Anterior cingulate cortex (tissue), 58 donors: ENCODE measurements around the gene TOB1.
A peak's percentile ranks its signal among the peaks of the same experiment; 100 is the strongest.
"Not testable (repeated sequence)": the region's sequence is repeated elsewhere in the genome, so short reads cannot be mapped to it uniquely, and the experiment has no call there.

Source experiments
- DNase-seq, 58 donors: peaks; one replicate each; lab custom pipeline; 2025; lab: John Stamatoyannopoulos, UW

TOB1 gene

GRCh38 chr17:50899005-50899460, 32.9 kb upstream of the TOB1 start:
- no peak for DNase-seq

DNA sequence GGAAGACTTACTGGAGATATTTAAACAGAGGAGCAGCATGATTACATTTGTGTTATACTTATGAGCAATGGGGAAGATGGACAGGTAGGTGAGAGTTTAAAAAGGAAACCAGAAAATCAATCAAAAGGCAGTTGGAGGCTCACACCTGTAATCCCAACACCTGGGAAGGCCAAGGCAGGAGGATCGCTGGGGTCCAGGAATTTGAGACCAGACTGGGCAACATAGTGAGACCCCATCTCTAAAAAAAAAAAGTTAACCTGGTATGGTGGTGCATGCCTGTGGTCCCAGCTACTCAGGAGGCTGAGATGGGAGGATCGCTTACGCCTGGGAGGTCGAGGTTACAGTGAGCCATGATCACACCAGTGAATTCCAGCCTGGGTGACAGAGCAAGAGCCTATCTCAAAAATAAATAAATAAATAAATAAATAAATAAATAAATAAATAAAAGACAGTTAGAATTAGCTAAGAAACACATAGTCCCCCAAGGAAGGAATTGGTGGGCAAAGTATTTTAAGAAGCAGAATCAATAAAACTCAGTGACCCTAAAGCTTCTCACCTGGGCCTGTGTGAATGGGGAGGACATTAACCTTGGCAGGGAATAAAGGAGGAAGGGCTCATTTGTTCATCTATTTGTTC, 32.3 kb upstream of the TOB1 start:
- no peak for DNase-seq

- not testable (repeated sequence) for DNase-seq
Observed at GRCh38 chr17:50894513-50894912, 28.4 kb upstream of the TOB1 start.

DNA sequence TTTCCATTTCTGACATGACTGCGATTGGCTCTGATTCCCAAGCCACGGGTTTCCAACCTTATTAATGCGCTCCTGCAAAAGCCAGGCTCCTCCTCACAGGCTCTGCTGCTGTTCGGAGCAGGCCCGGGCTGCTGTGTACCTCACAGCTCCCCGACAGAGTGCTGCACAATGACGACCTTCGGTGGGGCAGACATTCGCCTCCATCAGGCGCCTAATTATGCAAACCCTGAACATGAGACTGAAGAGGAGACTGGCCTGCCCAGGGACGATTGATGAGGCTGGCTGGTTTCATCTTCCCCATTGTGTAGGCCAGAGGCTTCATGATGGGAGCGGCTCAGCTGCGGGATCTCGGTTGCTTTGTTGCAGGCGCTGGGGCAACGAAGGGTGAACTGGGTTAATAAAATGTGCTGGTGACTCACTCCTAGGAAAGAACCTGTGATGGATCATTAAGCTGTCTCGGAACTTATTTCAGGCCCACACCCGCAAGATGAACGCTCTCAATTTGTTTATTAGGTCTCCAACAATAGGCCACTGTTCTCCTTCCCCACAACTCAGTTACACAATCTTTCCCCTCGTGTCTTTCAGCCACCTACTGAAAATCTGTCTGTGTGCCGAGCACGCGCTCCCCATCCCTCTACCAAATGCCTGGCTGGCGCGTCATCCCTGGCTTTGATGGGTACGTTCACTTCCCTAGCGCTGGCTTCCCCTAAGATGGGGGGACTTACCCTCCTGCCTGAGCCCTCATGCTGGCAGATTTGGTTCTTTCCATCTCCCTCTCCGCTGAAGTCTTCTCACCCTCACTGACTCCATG, 27.2 kb upstream of the TOB1 start:
- DNase-seq = peak in 49 of 58 donors; percentile 5 to 85 (median 45)

DNA sequence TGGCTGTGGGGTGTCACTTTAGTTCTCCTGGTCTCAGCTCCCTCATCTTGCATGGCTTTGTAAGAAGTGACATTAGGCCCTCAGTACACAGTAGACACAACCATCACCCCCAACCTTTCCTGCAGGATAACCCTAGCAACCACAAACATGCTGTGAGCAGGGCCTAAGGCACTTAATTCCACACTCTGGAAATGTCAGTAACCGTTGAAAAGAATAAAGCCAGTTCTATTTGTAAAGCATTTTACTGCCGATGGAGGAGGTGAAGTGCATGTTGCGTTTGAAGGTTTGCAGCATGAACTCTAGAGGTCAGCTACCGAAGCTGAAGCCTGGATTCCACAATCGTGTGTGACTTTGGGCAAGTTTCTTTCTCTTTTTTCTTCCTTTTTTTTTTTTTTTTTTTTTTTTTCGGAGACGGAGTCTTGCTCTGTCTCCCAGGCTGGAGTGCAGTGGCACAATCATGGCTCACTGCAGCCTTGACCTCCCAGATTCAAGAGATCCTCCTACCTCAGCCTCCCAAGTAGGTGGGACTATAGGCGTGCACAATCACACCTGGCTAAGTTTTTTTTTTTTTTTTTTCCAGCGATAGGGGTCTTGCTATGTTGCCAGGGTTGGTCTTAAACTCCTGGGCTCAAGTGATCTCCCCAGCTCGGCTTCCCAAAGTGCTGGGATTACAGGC, 26.1 kb upstream of the TOB1 start:
- DNase-seq = no peak

- no peak for DNase-seq
Observed at GRCh38 chr17:50891577-50891989, 25.4 kb upstream of the TOB1 start.

DNA sequence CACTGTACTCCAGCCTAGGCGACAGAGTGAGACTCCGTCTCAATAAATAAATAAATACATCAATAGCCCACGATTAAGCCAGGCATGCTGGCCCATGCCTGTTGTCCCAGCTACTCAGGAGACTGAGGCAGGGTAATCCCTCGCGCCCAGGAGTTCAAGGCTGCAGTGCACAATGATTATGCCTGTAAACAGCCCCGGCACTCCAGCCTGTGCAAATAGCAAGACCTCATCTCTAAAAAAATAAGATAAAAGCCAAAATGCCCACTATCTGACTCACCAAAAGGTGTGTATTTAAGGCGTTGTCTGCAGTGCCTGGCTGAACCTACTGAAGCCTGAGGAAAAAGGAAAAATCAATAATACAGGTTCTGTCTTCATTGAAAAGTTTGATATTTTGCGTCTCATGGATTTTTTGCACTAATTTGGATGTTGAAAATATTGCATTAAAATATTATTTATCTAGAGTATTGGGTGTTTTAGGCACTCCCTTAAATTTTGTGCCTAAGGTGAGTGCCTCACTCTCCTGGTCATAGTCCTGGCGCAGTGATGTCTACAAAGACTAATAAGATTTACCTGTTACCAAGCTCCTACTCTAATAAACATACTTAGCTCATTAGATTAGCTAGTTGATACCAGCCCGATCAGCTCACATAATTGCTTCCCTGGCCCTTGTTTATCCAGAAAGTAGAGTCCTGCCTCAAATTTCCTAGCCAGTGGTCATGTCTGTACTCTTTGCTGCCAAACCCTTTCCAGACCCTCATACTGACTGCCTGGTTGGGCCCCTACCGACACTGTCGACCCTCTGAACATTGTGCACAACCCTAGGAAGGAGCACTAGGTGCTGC, 24.7 kb upstream of the TOB1 start:
- DNase-seq = no peak

DNA sequence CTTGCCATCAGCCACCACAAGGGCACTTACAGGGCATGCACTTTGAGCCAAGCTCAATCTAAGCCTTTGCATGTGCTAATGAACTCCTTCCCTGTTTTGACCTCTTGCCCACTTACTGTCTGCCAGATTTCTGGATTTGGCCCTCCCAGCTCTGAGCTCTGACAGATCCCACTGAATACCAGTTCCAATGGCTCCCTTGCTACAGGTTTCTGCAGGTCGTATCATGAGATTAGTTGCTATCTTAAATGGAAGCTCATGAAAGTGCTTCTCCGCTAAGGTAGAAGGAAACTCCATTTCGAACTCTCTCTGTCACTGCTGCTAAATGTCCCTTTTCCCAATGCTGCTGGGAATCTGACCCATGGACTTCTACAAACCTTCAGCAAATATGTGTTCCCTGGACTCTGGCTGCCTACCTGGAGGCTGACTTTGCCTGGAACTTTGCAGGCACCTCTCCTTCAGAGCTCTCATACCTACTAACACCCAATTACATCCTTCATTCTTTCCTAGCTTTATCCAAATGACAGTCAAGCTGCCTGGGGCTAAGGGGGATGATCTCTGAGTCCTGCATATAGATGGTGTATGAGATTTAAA, 23.5 kb upstream of the TOB1 start:
- DNase-seq = peak in 2 of 58 donors; percentile 2 to 20

- DNase-seq = no peak
Observed at GRCh38 chr17:50887705-50888245, 21.6 kb upstream of the TOB1 start.

DNA sequence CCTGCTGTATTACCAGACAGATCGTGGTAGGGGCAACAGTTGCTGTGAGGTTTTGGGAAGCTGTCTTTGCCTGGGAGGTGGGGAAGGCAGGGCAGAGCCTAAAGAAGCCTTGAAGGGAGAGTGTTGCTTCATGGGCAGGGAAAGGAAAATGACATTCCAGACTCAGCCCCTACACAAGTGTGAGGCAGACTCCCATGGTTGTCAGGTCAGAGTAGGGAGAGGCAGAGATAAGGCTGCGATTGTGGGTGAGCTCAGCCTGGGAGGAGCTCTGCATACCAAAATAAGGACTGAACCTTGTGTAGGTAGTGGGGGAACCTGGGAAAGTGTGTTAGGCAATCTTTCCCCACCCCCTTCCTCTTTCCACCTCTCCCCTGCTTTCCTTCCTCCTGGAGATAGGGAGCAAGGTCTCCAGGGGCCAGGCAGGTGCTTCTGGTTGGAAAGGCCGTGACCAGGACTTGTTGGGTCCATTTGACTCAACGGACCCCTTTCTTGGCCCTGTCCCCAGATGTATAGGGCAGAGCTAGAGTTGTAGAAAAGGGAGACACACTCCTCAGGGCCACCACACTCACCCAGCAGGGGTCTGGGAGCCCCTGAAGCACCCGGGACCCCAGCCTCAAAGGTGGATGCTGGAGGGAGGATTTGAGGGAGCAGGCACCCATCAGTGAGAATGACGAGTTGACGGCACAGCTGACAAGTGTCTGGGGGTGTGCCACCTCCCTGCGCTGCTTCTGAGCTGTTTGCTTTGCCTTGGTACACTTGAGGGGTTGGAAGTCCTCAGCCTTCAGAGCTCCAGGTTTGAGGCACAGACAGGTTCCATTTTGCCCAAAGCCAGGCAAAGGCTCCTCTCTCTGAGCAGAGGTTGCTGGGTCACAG, 18.5 kb upstream of the TOB1 start:
- peak in 1 of 58 donors; percentile 27 for DNase-seq

- no peak for DNase-seq
Observed at GRCh38 chr17:50883850-50884438, 17.8 kb upstream of the TOB1 start.

GRCh38 chr17:50882851-50883250, 16.7 kb upstream of the TOB1 start:
- no peak for DNase-seq

GRCh38 chr17:50881182-50881581, 15.0 kb upstream of the TOB1 start:
- no peak for DNase-seq

GRCh38 chr17:50879086-50879485, 12.9 kb upstream of the TOB1 start:
- no peak for DNase-seq

- DNase-seq = no peak
Observed at GRCh38 chr17:50877838-50878237, 11.7 kb upstream of the TOB1 start.

DNA sequence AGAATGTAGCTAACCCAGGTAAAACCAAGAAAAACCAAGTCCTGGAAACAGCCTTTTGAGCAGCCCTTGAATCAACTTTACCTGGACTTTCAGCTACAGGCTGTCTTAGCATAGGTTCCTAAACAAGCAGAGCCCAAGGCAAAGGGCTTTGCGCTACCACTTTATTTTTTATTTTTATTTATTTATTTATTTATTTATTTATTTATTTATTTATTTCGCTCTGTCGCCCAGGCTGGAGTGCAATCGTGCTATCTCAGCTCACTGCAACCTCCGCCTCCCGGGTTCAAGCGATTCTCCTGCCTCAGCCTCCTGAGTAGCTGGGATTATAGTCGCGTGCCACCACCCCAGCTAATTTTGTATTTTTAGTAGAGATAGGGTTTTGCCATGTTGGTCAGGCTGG, 10.9 kb upstream of the TOB1 start:
- not testable (repeated sequence) for DNase-seq

DNA sequence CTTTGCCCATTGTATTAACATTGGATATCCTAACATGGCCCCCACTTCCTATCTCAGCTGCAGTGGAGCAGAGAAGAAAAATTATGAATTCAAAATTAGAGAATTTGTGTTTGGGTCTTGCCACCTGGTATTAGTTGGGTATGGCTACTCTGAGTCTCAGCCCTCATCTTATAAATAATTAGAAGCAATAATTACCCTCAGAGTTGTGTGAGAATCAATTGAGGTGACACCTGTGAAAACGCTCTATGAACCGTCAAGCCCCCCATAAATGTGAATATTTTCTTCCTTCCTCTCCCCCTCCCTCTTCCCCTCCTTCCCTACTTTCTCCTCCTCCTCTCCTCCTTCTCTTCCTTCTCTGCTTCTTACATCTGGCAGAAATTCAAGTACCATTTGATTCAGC, 8.9 kb upstream of the TOB1 start:
- no peak for DNase-seq

DNA sequence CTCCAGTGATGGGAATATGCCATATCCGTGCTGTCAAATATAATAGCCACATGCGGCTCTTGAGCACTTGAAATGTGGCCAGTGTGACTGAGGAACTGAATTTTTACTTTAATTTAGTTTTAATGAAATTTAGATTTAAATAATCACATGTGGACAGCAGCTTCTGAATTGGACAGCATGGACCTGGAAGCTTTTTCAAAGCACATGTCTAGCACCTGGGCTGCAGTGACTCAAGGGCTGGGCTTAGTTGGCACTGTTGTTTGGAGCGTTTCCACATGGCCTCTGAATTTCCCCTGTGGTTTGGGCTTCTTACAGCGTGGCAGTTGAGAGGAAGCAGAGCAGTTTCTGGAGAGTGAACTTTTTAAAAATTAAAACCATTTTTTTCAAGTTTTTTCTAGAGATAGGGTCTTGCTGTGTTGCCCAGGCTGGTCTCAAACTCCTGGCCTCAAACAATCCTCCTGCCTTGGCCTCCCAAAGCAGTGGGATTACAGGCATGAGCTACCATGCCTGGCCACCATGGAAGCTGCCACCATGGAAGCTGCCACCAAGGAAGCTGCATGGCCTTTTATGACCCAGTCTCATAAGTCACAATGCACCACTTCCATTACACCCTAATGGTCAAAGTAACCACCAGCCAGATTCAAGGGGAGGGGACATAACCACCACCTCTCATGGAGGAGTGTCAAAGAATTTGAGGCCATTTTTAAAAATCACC, 6.7 kb upstream of the TOB1 start:
- no peak for DNase-seq
